Heart right ventricle (tissue), 16 donors: ENCODE data around the gene GYG2. TPM values are rescaled to one million over a fixed set of nuclear protein-coding genes. Genes with fewer than 3 reads are reported as not detected.

Experiments used
- ATAC-seq, 8 donors: fragments of 200-7000 bp; cut with Tn5 transposase; one replicate each; pipeline ENCODE4 v1.9.1; 2020; ENCODE audit warnings: mild to moderate bottlenecking in 8 of 8, moderate library complexity in 8 of 8, moderate number of reproducible peaks in 1 of 8
- DNase-seq, 2 donors: peaks; one replicate each; pipeline ENCODE4 v3.0.0-alpha.2; 2020
- H3K27ac ChIP-seq, 10 donors: fragments of 200-600 bp; sonication (generic) in 2 of 10; one replicate each; pipeline versions ENCODE4 v1.5.0 to v1.8.0; 2020 to 2022; ENCODE audit warnings: mild to moderate bottlenecking in 3 of 10
- H3K27me3 ChIP-seq, 7 donors: fragments of 200-600 bp; one replicate each; pipeline ENCODE4 v1.8.0; 2021 to 2022; ENCODE audit warnings: mild to moderate bottlenecking in 2 of 7
- H3K36me3 ChIP-seq, 9 donors: fragments of 200-600 bp; sonication (generic) in 1 of 9; one replicate each; pipeline versions ENCODE4 v1.5.0 to v1.8.0; 2020 to 2022; ENCODE audit warnings: mild to moderate bottlenecking in 2 of 9
- H3K4me1 ChIP-seq, 9 donors: fragments of 200-600 bp; sonication (generic) in 1 of 9; one replicate each; pipeline versions ENCODE4 v1.5.0 to v1.8.0; 2020 to 2022; ENCODE audit warnings: mild to moderate bottlenecking in 4 of 9
- H3K4me3 ChIP-seq, 10 donors: fragments of 200-600 bp; sonication (generic) in 2 of 10; one replicate each; pipeline versions ENCODE4 v1.5.0 to v1.8.0; 2020 to 2022; ENCODE audit warnings: mild to moderate bottlenecking in 7 of 10, moderate library complexity in 2 of 10
- H3K9me3 ChIP-seq, 11 donors: fragments of 200-600 bp in 10 of 11; sonication (generic) in 2 of 11; one replicate each; pipeline versions ENCODE4 v1.5.0 to v1.8.0; 2013 to 2022; ENCODE audit warnings: mild to moderate bottlenecking in 2 of 11, control low read depth in 1 of 11, moderate library complexity in 1 of 11
- CTCF ChIP-seq, 9 donors: fragments of 200-600 bp; sonication (generic) in 2 of 9; IDR thresholded peaks; one replicate each; pipeline versions ENCODE4 v1.5.0 to v1.8.0; 2021 to 2022; ENCODE audit warnings: antibody characterized with exemption in 9 of 9, mild to moderate bottlenecking in 5 of 9, moderate library complexity in 1 of 9
- WGBS, 2 donors: extraction: QIAGEN DNeasy Blood & Tissue Kit; methylation state at CpG; one replicate each; pipeline ENCODE4 v1.1.7; 2013; ENCODE audit warnings: inconsistent platforms in 1 of 2; 5-methylcytosine and 5-hydroxymethylcytosine counted together
- intact Hi-C, 10 donors: fragments of 100-400 bp; cut with DNase I; formaldehyde crosslinking; loops; one replicate each; pipeline versions ENCODE4 v1.11.1 to v1.14.2; 2022
- polyA plus RNA-seq, 2 donors: library from polyadenylated mRNA; stranded (reverse); fragments of 200-250 nt; gene quantifications; one replicate each; pipeline ENCODE4 v1.2.3, GENCODE V29; 2013
- total RNA-seq, 10 donors: library from RNA; stranded (reverse); fragmentation: NEBNext Ultra II Directional in 3 of 10; extraction: Animal tissue kit (Norgen Biotek cat#: 25700) in 3 of 10; gene quantifications; one replicate each; pipeline versions ENCODE4 v1.2.1 to v1.2.4, GENCODE V29; 2021 to 2023
- donor health status: Arrhythmogenic right ventricular cardiomyopathy.
- donor health status: ischemic (EF 13 %, LVEDD 7.1; RV severe dilation, severe dysfunction).
- donor health status: healthy with polysubstance abuse.
- donor health status: DM: no; HTN: yes; CAD: no.
- donor health status: DM: no; HTN: no; CAD: no.
- donor health status: ischemic (EF 25% LVEDD 6.9; RV normal size, moderate dysfunction).
- donor health status: ischemic (EF 25% LVEDD 5.7; RV mildly dilated, moderate dysfunction).
- donor health status: healthy.
- donor health status: DM: yes; HTN: yes; CAD: no.
- donor health status: Ischemic cardiomyopathy.
- donor health status: ischemic (EF 35%, LVEDD 5.7; RV mildly dilated, moderate dysfunction).
- donor health status: nonischemic (EF 11% LVEDD 7.7; RV severe dilation, severe dysfunction).
- donor health status: DM: yes; HTN: yes; CAD: no.
- donor health status: PGD.
- donor health status: ischemic (EF 29% LVEDD 5.4; RV normal size, mild dysfunction).
- donor health status: nonischemic (EF 23%, LVEDD 6.1; RV moderate dilation, normal function).

Gene GYG2
- total and polyA plus RNA-seq, 12 donors = 0.32 to 6.8 (median 1.1) TPM

GRCh38 chrX:2878563-2878962, 49.8 kb downstream of the GYG2 start:
- ATAC-seq = no peak
- 72 to 74% methylated on average over 2 of the region's 2 CpGs for WGBS, 2 donors

GRCh38 chrX:2879670-2880069, 50.9 kb downstream of the GYG2 start:
- H3K27ac ChIP-seq = no peak overlapping the region
- ATAC-seq (no peak), DNase-seq (no peak)
- TF ChIP-seq CTCF (IDR thresholded peaks at IDR 0.05) = no peak
- H3K27me3 ChIP-seq = peaks cover 0 to 3% (median 0%) of the 10 kb centered on the region in 7 donors
- no peak overlapping the region for H3K4me3 ChIP-seq
- peaks cover 0 to 3% (median 0%) of the 10 kb centered on the region in 11 donors for H3K9me3 ChIP-seq
- WGBS, 2 donors = 95 to 97% methylated on average over 1 of the region's 1 CpG
- intact Hi-C loops = loop anchor here in 1 of 10 donors (10.0 kb wide), 1 partner anchor 755 kb away; no protein-coding TSS in a partner anchor
- H3K36me3 ChIP-seq = no peaks in the 10 kb centered on the region
- no peaks in the 10 kb centered on the region for H3K4me1 ChIP-seq

More at GRCh38 chrX:2878563-2878962, 49.8 kb downstream of the GYG2 start:
- Histone ChIP-seq H3K27ac (no peak overlapping the region), H3K9me3 (peaks cover 0 to 4% (median 0%) of the 10 kb centered on the region in 11 donors), H3K4me1 (no peaks in the 10 kb centered on the region), H3K36me3 (no peaks in the 10 kb centered on the region), H3K4me3 (no peak overlapping the region), H3K27me3 (peaks cover 0 to 2% (median 0%) of the 10 kb centered on the region in 7 donors)
- intact Hi-C loops = loop anchor here in 1 of 10 donors (10.0 kb wide), 1 partner anchor 756 kb away; no protein-coding TSS in a partner anchor
- DNase-seq = no peak
- TF ChIP-seq CTCF (IDR thresholded peaks at IDR 0.05) = no peak

- ATAC-seq (no peak), DNase-seq (no peak)
- intact Hi-C loops = no loop called here
- no peaks in the 10 kb centered on the region for H3K36me3 ChIP-seq
- H3K4me1 ChIP-seq = peaks cover 0 to 4% (median 0%) of the 10 kb centered on the region in 9 donors
- no peaks in the 10 kb centered on the region for H3K9me3 ChIP-seq
- peaks cover 0 to 8% (median 0%) of the 10 kb centered on the region in 7 donors for H3K27me3 ChIP-seq
- 97% methylated on average over 14 of the region's 14 CpGs for WGBS, 2 donors
- H3K4me3 ChIP-seq = no peak overlapping the region
- no peak overlapping the region for H3K27ac ChIP-seq
- TF ChIP-seq CTCF (IDR thresholded peaks at IDR 0.05) = no peak
These were observed 55.0 kb downstream of the GYG2 start for GRCh38 chrX:2883770-2884169.

GRCh38 chrX:2888309-2888708, 59.6 kb downstream of the GYG2 start:
- intact Hi-C loops = no loop called here
- no peak for ATAC-seq

More at GRCh38 chrX:2888309-2888708, 59.6 kb downstream of the GYG2 start:
- no peak for TF ChIP-seq CTCF (IDR thresholded peaks at IDR 0.05)
- Histone ChIP-seq H3K36me3 (no peaks in the 10 kb centered on the region), H3K4me1 (peaks cover 0 to 14% (median 0%) of the 10 kb centered on the region in 9 donors), H3K27ac (no peak overlapping the region), H3K9me3 (no peaks in the 10 kb centered on the region), H3K4me3 (no peak overlapping the region), H3K27me3 (peaks cover 0 to 12% (median 0%) of the 10 kb centered on the region in 7 donors)
- DNase-seq = no peak
- 84 to 93% methylated on average over 7 of the region's 7 CpGs for WGBS, 2 donors
